Activated T-cell treated with anti-CD3 and anti-CD28 coated beads for 24 hours (primary cell): ENCODE measurements around the gene ZCCHC3.
"Not testable (repeated sequence)": the region's sequence is repeated elsewhere in the genome, so short reads cannot be mapped to it uniquely, and the experiment has no call there.

Source experiments
- DNase-seq: peaks from one replicate; pipeline ENCODE4 v3.0.0-alpha.2; 2020; ENCODE audit warnings: low read depth

ZCCHC3 gene

DNA sequence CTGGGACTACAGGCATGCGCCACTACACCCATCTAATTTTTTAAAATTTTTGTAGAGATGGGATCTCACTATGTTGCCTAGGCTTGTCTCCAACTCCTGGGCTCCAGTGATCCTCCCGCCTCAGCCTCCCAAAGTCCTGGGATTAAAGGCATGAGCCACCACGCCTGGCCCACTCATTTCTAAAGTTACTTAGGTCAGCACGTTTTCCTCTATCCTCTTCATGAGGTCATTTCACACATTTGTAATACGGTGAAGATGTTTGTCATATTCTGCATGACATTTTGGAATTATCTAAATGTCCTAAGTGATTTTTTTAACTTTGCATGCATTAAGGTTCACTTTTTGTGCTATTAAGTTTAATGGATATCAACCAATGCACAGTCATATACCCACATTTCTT, 16.0 kb downstream of the ZCCHC3 start:
- no peak for DNase-seq

DNA sequence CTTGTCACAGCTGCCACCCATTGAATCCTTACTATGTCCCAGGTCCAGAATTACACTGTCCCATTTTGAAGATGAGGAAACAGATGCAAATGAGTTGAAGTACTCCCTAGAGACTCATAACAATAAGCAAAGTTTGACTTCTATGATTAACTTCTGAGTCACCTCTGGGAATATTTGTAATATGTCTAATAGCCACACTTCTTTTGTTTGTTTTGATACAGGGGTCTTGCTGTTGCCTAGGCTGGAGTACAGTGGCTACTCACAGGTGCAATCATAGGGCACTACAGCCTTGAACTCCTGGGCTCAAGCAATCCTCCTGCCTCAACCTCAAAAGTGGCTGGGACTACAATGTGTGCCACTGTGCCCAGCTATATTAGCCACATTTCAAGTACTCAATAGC, 16.6 kb downstream of the ZCCHC3 start:
- no peak for DNase-seq

- no peak for DNase-seq
Measured at GRCh38 chr20:316316-317068, 19.1 kb downstream of the ZCCHC3 start.

- peak; percentile 86 for DNase-seq
Measured at GRCh38 chr20:324177-325044, 27.0 kb downstream of the ZCCHC3 start.

- DNase-seq = peak; percentile 94
Measured at GRCh38 chr20:325045-325888, 27.9 kb downstream of the ZCCHC3 start, which contains the start of gene SOX12. TSS of gene SOX12 (plus strand) at chr20:325552. CDS start at chr20:325925, 373 bp downstream.

DNA sequence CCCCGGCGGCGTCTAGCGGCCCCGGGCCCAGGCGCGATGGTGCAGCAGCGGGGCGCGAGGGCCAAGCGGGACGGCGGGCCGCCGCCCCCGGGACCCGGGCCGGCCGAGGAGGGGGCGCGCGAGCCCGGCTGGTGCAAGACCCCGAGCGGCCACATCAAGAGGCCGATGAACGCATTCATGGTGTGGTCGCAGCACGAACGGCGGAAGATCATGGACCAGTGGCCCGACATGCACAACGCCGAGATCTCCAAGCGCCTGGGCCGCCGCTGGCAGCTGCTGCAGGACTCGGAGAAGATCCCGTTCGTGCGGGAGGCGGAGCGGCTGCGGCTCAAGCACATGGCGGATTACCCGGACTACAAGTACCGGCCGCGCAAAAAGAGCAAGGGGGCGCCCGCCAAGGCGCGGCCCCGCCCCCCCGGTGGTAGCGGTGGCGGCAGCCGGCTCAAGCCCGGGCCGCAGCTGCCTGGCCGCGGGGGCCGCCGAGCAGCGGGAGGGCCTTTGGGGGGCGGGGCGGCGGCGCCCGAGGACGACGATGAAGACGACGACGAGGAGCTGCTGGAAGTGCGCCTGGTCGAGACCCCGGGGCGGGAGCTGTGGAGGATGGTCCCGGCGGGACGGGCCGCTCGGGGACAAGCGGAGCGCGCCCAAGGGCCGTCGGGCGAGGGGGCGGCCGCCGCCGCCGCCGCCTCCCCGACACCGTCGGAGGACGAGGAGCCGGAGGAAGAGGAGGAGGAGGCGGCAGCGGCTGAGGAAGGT, 28.7 kb downstream of the ZCCHC3 start:
- no peak for DNase-seq

DNA sequence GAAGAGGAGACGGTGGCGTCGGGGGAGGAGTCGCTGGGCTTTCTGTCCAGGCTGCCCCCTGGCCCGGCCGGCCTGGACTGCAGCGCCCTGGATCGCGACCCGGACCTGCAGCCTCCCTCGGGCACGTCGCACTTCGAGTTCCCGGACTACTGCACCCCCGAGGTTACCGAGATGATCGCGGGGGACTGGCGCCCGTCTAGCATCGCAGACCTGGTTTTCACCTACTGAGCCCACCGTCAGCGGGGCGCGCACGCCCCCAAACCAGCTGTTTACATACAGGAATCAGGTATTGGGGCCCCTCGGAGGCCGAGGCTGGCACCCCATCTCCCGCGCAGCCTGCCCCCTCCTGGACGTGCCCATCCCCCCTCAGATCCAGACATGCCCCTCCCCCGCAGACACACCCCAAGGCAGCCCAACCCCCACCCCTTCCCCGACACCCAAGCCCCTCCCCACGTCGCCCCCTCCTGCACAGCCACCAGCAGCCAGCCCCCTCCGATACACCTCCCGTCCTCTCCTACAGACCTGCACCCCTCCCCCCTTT, 29.3 kb downstream of the ZCCHC3 start:
- DNase-seq = peak; percentile 52

DNA sequence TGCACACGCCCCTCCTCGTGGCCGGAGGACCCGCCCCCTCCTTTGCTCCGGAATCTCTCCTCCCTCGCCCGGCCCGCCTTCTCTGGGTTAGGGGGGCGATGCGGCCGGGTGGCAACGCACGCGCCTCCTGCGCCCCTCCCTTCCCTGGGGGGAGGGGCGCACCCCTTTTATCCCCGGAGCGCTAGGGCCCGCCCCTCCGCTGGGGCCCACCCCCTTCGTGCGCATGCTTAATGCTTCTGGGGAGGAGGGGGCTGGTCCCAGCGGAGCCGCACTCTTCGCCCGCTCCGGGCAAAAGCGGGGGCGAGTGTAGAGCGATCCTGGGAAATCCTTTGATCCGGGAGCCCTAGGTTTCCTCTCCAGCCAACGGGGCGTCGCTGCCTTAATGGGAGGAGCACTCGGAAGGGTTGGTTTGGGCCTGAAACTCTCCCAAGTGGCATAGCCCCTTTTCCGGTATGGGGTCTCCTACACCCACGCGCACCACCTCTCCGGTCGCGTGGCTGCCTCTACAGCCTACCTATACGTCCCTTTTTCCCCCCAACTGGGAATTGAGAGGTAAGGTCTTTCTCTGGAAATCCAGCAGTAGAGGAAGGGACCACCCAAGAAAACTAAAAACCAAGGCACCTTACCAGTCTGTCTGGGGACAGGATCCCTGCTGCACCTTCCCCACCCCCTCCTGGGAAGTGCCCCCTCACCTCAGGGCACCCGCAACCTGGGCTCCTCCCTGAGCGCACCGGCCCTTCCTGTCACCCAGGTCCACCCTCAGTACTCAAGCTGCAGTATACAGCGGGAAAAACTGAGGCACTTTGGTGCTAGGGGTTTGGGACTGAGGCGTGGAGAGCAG, 30.0 kb downstream of the ZCCHC3 start:
- DNase-seq = no peak

GRCh38 chr20:328027-328974, 30.9 kb downstream of the ZCCHC3 start:
- no peak for DNase-seq

DNA sequence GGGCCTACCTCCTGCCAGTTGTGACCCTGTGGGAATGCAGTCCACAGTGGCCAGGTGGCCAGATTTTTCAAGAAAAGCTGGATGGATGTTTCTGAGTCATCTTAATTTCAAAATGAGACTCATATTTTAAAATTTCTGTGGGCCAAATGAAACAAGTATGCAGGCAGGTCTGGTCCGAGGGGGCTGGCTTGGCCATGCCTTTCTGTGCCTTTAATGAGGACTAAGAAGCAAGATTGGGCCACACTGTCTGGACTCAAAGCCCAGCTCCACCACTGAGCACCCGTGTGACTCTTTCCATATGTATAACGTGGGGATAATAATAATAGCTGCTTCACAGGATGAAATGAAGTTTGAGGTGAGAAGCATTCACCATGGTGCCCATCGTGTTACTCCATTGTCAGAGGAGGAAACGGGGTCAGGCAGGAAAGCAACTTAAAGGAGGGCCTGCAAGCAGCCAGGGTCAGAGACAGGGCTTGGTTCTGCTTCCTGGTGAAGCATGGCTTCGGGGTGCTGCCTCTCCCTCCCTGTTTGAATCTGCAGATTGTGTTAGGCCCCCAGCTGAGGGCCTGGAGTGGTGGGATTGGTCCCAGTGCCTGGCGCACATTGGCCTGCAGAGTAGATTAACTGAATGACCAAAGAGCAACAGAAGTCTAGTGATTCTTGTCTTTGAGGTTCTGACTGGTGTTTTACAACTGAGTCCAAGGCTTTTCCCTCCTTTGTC, 31.8 kb downstream of the ZCCHC3 start:
- no peak for DNase-seq

DNA sequence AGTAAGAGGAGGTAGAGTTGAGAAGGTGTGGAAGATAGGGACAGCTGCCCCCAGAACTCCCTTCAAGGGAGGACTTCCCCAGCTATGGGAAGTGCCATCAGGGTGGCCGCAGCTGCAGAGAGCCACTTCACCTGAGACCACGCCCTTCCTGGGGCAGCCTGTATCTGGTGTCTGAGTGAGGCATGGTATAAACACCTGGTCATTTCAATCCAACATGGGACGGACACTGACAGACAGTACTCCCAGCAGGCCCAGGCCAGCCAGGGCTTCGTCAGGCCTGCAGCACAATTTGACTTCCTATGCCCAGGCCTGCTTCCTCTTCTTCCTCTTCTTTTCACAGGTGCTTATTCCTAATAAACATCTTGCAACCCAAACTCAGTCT, 32.5 kb downstream of the ZCCHC3 start:
- DNase-seq = no peak

DNA sequence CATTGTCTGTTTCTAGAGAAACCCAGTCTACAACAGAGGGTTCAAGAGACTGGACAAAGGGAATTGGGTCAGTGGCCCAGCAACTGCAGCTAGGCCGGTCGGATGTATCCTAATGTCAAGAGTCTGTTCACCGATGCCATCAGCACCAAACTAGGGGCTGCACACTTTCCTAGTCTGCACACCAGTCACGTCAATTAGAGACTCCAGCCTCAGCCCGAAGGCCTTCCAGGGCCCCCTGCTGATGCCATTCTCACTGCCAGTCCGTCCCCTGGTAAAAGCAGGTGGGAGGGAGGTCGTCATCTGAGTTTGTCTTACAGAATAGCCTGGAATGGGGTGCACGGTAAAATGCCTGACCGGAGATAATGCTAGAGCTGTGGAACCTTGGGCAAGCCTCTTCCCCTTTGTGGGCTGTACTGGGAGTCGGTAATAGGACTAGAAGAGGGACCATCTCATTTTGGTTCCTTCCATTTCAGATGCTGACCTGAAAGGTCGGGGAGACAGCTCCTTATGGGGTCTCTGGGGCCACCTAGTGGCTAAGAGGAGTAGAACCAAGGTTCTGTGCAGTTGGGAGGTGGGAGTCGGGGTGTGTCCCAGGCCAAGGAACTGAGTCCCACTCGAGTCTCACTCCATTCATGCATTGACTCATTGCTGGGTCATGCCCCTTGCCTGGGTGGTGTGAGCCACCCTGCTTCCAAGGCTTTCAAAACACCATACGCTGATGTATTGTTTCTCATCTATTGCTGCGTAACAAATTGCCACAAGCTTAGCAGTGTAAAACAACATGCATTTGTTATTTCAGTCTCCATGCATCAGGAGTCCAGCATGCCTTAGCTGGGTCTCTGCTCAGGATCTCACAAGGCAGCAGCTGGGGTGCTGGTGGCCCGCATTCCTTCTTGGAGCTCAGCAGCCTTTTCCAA, 33.1 kb downstream of the ZCCHC3 start:
- peak; percentile 59 for DNase-seq

GRCh38 chr20:334578-334977, 37.2 kb downstream of the ZCCHC3 start:
- no peak for DNase-seq

- not testable (repeated sequence) for DNase-seq
Measured at GRCh38 chr20:336040-336439, 38.7 kb downstream of the ZCCHC3 start.

- DNase-seq = peak; percentile 44
Measured at GRCh38 chr20:341682-342081, 44.3 kb downstream of the ZCCHC3 start.

DNA sequence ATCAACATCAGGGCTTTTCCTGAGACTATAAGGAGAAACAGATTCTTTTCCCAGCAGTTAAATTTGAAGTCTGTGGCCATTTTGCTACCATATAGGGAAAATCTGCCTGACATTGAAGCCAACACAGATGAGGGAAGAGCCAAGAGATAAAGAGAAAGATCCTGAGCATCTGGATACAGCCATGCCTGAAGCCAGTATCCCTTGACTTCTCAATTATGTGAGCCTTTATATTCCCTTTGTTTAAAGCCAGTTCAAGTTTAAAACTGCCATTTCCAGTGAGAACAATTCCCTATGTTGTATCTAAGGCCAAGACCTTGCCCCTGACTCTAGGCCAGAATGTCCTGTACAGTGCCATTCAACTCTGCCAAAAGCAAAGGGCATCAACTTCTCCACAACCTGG, 45.7 kb downstream of the ZCCHC3 start:
- no peak for DNase-seq

DNA sequence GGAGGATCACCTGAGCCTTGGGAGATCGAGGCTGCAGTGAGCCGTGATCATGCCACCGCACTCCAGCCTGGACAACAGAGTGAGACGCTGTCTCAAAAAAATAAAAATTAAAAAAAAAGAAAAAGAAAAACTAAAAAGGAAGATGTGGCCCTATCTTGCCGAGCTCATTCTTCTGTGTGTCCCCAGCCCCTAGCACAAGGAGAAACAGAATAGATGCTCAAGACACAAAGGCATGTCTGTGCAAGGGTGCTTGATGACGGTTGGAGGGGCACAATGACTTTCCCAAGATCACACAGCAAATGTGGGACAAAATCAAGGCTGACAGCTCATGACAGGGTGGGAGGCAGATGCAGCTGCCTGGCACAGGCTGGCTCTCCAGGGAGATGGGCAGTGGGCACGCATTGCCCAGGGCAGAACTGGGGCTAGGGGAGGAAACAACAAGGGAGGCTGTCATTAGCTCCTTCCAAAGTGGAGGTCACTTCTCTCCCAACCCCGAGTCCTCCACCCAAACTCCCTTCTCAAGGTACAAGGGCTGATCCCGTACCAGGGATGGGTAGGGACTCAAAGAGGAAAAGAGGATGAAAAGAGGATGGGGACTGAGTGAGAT, 48.8 kb downstream of the ZCCHC3 start:
- no peak for DNase-seq
